Effector CD4-positive, alpha-beta T cell (primary cell): ENCODE data around the gene BCL2L2.
A peak's percentile ranks its signal among the peaks of the same experiment; 100 is the strongest.
"Not testable (repeated sequence)": the region's sequence is repeated elsewhere in the genome, so short reads cannot be mapped to it uniquely, and the experiment has no call there.

Experiments
- DNase-seq: peaks from one replicate; pipeline ENCODE4 v3.0.0-alpha.2; 2020
- total RNA-seq: gene quantifications from one replicate; lab custom pipeline; 2026; lab: John Stamatoyannopoulos, UW

BCL2L2 gene
- total RNA-seq, result 2.4 reads per million, percentile 7 among the genes with 10 or more reads in this experiment

- no peak for DNase-seq
Observed at GRCh38 chr14:23306412-23307145, at the start of gene BCL2L2. BCL2L2 (plus strand) TSS chr14:23306833; CDS start chr14:23307768, 935 bp downstream.

GRCh38 chr14:23258256-23258655 lies 48.4 kb upstream of the BCL2L2 start:
- no peak for DNase-seq

- DNase-seq, result no peak
Observed at GRCh38 chr14:23259426-23259825, 47.2 kb upstream of the BCL2L2 start.

GRCh38 chr14:23260849-23261248 lies 45.8 kb upstream of the BCL2L2 start:
- DNase-seq, result not testable (repeated sequence)

GRCh38 chr14:23269193-23269592 lies 37.4 kb upstream of the BCL2L2 start:
- no peak for DNase-seq

- no peak for DNase-seq
Observed at GRCh38 chr14:23275412-23275811, 31.2 kb upstream of the BCL2L2 start.

GRCh38 chr14:23277189-23277588 lies 29.4 kb upstream of the BCL2L2 start:
- no peak for DNase-seq

- not testable (repeated sequence) for DNase-seq
Observed at GRCh38 chr14:23277928-23278327, 28.7 kb upstream of the BCL2L2 start.

GRCh38 chr14:23281247-23281646 lies 25.4 kb upstream of the BCL2L2 start:
- no peak for DNase-seq

GRCh38 chr14:23284654-23285529 lies 21.7 kb upstream of the BCL2L2 start:
- no peak for DNase-seq

GRCh38 chr14:23285530-23286019 lies 21.1 kb upstream of the BCL2L2 start:
- DNase-seq, result no peak

GRCh38 chr14:23286020-23286901 lies 20.4 kb upstream of the BCL2L2 start, which contains the start of gene HOMEZ:
HOMEZ (minus strand) TSS chr14:23286132; CDS start chr14:23285952, 180 bp downstream.
- DNase-seq, result peak; percentile 96

GRCh38 chr14:23286902-23287479 lies 19.6 kb upstream of the BCL2L2 start:
- DNase-seq, result no peak

- DNase-seq, result peak; percentile 40
Observed at GRCh38 chr14:23294734-23295561, 11.7 kb upstream of the BCL2L2 start.

GRCh38 chr14:23296012-23296777 lies 10.4 kb upstream of the BCL2L2 start:
- DNase-seq, result no peak

- no peak for DNase-seq
Observed at GRCh38 chr14:23297096-23297495, 9.5 kb upstream of the BCL2L2 start.

GRCh38 chr14:23297611-23298277 lies 8.9 kb upstream of the BCL2L2 start:
- DNase-seq, result no peak

- DNase-seq, result no peak
Observed at GRCh38 chr14:23299211-23299957, 7.2 kb upstream of the BCL2L2 start.
